GM18951 (cell line): ENCODE measurements around the gene CACNB2.

ENCODE experiments used
- POLR2A ChIP-seq: IDR thresholded peaks from 4 replicates; pipeline ENCODE4 v1.6.1; 2011; ENCODE audit warnings: mild to moderate bottlenecking; ENCODE audit not compliant: insufficient read length, insufficient read depth; ENCODE audit errors: extremely low read depth
- in situ Hi-C: fragments of 300-500 bp; cut with MboI; formaldehyde crosslinking; loops from one replicate; pipeline ENCODE4 v1.12.0; 2022; ENCODE audit warnings: low sequenced_read_pairs, mixed read lengths, inconsistent platforms; ENCODE audit not compliant: unreplicated experiment

Gene CACNB2

GRCh38 chr10:18271491-18271890, 131.3 kb downstream of the CACNB2 start:
- in situ Hi-C loops, result no loop called here
- TF ChIP-seq POLR2A, result no peak

- no peak for TF ChIP-seq POLR2A
- in situ Hi-C loops, result no loop called here
Measured at GRCh38 chr10:18273039-18273438, 132.8 kb downstream of the CACNB2 start.

GRCh38 chr10:18278181-18278580, 138.0 kb downstream of the CACNB2 start:
- TF ChIP-seq POLR2A, result no peak
- in situ Hi-C loops, result no loop called here

- in situ Hi-C loops, result no loop called here
- TF ChIP-seq POLR2A, result no peak
Measured at GRCh38 chr10:18279173-18279572, 138.9 kb downstream of the CACNB2 start.

- in situ Hi-C loops, result no loop called here
- TF ChIP-seq POLR2A, result no peak
Measured at GRCh38 chr10:18282094-18282493, 141.9 kb downstream of the CACNB2 start.

GRCh38 chr10:18290651-18291313, 150.6 kb downstream of the CACNB2 start:
- in situ Hi-C loops, result no loop called here
- no peak for TF ChIP-seq POLR2A

- TF ChIP-seq POLR2A, result no peak
- in situ Hi-C loops, result no loop called here
Measured at GRCh38 chr10:18293536-18294510, 153.6 kb downstream of the CACNB2 start.

GRCh38 chr10:18294633-18295032, 154.4 kb downstream of the CACNB2 start:
- in situ Hi-C loops, result no loop called here
- TF ChIP-seq POLR2A, result no peak

- in situ Hi-C loops, result no loop called here
- TF ChIP-seq POLR2A, result no peak
Measured at GRCh38 chr10:18297659-18298058, 157.4 kb downstream of the CACNB2 start.

GRCh38 chr10:18298256-18298655, 158.0 kb downstream of the CACNB2 start:
- in situ Hi-C loops, result no loop called here
- no peak for TF ChIP-seq POLR2A

GRCh38 chr10:18303851-18304801, 163.9 kb downstream of the CACNB2 start:
- no peak for TF ChIP-seq POLR2A

GRCh38 chr10:18306031-18306430, 165.8 kb downstream of the CACNB2 start:
- no peak for TF ChIP-seq POLR2A
- in situ Hi-C loops, result no loop called here

More at GRCh38 chr10:18303851-18304801, 163.9 kb downstream of the CACNB2 start:
- in situ Hi-C loops, result no loop called here

GRCh38 chr10:18308600-18308999, 168.4 kb downstream of the CACNB2 start:
- in situ Hi-C loops, result no loop called here

More at GRCh38 chr10:18308600-18308999, 168.4 kb downstream of the CACNB2 start:
- no peak for TF ChIP-seq POLR2A
